ENCODE results near the gene TRIM8. TPM values are rescaled to one million over a fixed set of nuclear protein-coding genes. Genes with fewer than 3 reads are reported as not detected.
"Not testable (repeated sequence)": the region's sequence is repeated elsewhere in the genome, so short reads cannot be mapped to it uniquely, and the experiment has no call there.

Gene TRIM8
- total RNA-seq, 1 donor from 2014 or later, result 219 TPM

DNA sequence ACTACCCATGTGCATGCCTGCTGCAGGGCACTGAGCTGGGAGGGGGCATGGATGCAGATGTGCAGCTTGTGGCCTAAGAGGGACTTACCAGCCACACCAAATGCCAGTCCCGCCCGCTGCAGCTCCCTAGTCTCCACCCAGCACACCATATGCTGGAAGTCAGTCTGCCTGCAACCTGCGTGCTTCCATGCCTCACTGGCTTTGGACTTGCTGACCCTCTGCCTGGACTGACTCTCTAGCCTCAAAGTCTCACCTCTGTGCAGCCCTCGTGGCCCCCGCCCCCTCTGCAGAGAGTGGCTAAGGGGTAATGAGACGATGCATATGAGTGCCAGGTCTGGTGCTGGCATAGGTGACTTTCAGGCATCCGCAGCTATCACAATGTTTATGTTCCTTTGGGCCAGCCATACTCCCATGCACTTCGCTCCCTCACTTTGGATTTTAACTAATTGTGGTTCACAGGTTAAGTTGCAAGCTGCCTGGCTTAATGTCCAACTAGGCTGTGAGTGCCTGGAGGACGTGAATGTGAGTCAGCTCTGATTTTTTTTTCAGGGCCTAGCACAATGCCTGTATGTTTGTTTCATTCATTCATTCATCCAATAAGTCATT is 21.7 kb downstream of the TRIM8 start:
- H3K4me3 Mint-ChIP-seq (ENCODE audit: unreplicated experiment), result peak overlapping the region; percentile 52
- no peaks in the 10 kb centered on the region for H3K36me3 Mint-ChIP-seq (ENCODE audit: low read depth, unreplicated experiment)
- H3K27ac Mint-ChIP-seq (ENCODE audit: unreplicated experiment), result no peak overlapping the region

GRCh38 chr10:102667411-102667810 is 23.1 kb downstream of the TRIM8 start:
- H3K9me3 Mint-ChIP-seq (ENCODE audit: unreplicated experiment); H3K36me3 Mint-ChIP-seq (ENCODE audit: low read depth, unreplicated experiment); H3K4me1 Mint-ChIP-seq (ENCODE audit: unreplicated experiment); DNase-seq (ENCODE audit: low spot score); H3K27ac Mint-ChIP-seq (ENCODE audit: unreplicated experiment); H3K4me3 Mint-ChIP-seq (ENCODE audit: unreplicated experiment): not testable (repeated sequence)
- peaks cover 18% of the 10 kb centered on the region for H3K27me3 Mint-ChIP-seq (ENCODE audit: unreplicated experiment)

More for the DNA sequence above, 21.7 kb downstream of the TRIM8 start:
- Mint-ChIP-seq H3K4me1 (ENCODE audit: unreplicated experiment) (peaks cover 12% of the 10 kb centered on the region), H3K27me3 (ENCODE audit: unreplicated experiment) (peaks cover 22% of the 10 kb centered on the region), H3K9me3 (ENCODE audit: unreplicated experiment) (no peaks in the 10 kb centered on the region)
- TF ChIP-seq, protein P1, sequence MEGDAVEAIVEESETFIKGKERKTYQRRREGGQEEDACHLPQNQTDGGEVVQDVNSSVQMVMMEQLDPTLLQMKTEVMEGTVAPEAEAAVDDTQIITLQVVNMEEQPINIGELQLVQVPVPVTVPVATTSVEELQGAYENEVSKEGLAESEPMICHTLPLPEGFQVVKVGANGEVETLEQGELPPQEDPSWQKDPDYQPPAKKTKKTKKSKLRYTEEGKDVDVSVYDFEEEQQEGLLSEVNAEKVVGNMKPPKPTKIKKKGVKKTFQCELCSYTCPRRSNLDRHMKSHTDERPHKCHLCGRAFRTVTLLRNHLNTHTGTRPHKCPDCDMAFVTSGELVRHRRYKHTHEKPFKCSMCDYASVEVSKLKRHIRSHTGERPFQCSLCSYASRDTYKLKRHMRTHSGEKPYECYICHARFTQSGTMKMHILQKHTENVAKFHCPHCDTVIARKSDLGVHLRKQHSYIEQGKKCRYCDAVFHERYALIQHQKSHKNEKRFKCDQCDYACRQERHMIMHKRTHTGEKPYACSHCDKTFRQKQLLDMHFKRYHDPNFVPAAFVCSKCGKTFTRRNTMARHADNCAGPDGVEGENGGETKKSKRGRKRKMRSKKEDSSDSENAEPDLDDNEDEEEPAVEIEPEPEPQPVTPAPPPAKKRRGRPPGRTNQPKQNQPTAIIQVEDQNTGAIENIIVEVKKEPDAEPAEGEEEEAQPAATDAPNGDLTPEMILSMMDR (IDR thresholded peaks at IDR 0.05; ENCODE audit: unreplicated experiment), result no peak
- DNase-seq (ENCODE audit: low spot score), result no peak

GRCh38 chr10:102668326-102669107 is 24.2 kb downstream of the TRIM8 start:
- Mint-ChIP-seq H3K9me3 (ENCODE audit: unreplicated experiment) (no peaks in the 10 kb centered on the region), H3K27me3 (ENCODE audit: unreplicated experiment) (peaks cover 15% of the 10 kb centered on the region), H3K36me3 (ENCODE audit: low read depth, unreplicated experiment) (no peaks in the 10 kb centered on the region), H3K4me1 (ENCODE audit: unreplicated experiment) (peaks cover 10% of the 10 kb centered on the region), H3K4me3 (ENCODE audit: unreplicated experiment) (no peak overlapping the region), H3K27ac (ENCODE audit: unreplicated experiment) (no peak overlapping the region)
- TF ChIP-seq, protein P1 (IDR thresholded peaks at IDR 0.05; ENCODE audit: unreplicated experiment), result no peak
- DNase-seq (ENCODE audit: low spot score), result no peak

GRCh38 chr10:102669206-102670064 is 25.2 kb downstream of the TRIM8 start:
- Mint-ChIP-seq H3K27ac (ENCODE audit: unreplicated experiment) (no peak overlapping the region), H3K36me3 (ENCODE audit: low read depth, unreplicated experiment) (no peaks in the 10 kb centered on the region), H3K9me3 (ENCODE audit: unreplicated experiment) (no peaks in the 10 kb centered on the region), H3K27me3 (ENCODE audit: unreplicated experiment) (peaks cover 17% of the 10 kb centered on the region), H3K4me1 (ENCODE audit: unreplicated experiment) (peaks cover 12% of the 10 kb centered on the region), H3K4me3 (ENCODE audit: unreplicated experiment) (no peak overlapping the region)
- TF ChIP-seq, protein P1 (IDR thresholded peaks at IDR 0.05; ENCODE audit: unreplicated experiment), result peak; percentile 23
- no peak for DNase-seq (ENCODE audit: low spot score)

DNA sequence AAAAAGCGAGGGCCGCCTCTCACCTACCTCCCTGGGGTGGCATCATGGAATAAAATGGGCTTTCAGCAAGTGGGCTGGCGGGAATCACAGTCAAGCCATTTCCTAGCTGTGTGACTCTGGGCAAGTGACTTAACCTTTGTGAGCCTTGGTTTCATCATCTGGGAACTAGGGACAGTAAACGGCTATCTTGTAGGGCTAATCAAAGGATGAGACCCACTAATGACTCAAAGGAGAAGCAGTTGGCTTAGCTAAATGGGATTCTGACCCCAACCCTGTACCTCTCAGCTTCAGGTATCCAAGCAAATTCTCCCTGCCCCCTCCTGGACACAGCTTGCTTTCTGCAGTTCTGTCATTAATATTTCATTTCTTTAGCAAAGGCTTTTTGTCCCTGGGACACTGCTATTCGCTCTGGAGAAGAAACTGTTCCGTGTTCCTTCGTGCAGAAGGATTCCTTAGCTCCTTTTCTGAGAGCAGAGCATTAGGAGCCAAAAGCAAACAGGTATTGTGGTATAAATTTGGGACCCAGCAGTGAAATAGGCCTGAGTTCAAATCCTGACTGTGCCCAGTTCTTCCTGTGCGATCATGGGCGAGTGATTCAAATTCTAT is 25.9 kb downstream of the TRIM8 start:
- Mint-ChIP-seq H3K4me3 (ENCODE audit: unreplicated experiment) (no peak overlapping the region), H3K9me3 (ENCODE audit: unreplicated experiment) (no peaks in the 10 kb centered on the region), H3K4me1 (ENCODE audit: unreplicated experiment) (peaks cover 18% of the 10 kb centered on the region), H3K27me3 (ENCODE audit: unreplicated experiment) (peaks cover 17% of the 10 kb centered on the region), H3K36me3 (ENCODE audit: low read depth, unreplicated experiment) (no peaks in the 10 kb centered on the region), H3K27ac (ENCODE audit: unreplicated experiment) (no peak overlapping the region)
- TF ChIP-seq, protein P1 (IDR thresholded peaks at IDR 0.05; ENCODE audit: unreplicated experiment), result no peak
- DNase-seq (ENCODE audit: low spot score), result no peak

Measured in endothelial cell (in vitro differentiated cells).